ENCODE results near the gene KRTAP4-3. TPM values are rescaled to one million over a fixed set of nuclear protein-coding genes. Genes with fewer than 3 reads are reported as not detected.
A peak's percentile ranks its signal among the peaks of the same experiment; 100 is the strongest.
"Not testable (repeated sequence)": the region's sequence is repeated elsewhere in the genome, so short reads cannot be mapped to it uniquely, and the experiment has no call there.

KRTAP4-3 gene
- total RNA-seq, 1 experiment from 2014 or later, result not detected

- H3K4me1 Mint-ChIP-seq, result peaks cover 0 to 3% of the 10 kb centered on the region in 2 experiments; a peak in 1 of 4 replicates
- H2BK15ac ChIP-seq (ENCODE audit: low read depth, low read length), result no peak within 1 kb of the TSS
- no peak within 1 kb of the TSS for H3T11ph ChIP-seq (ENCODE audit: low read length)
- H3K36me3 Mint-ChIP-seq (ENCODE audit: insufficient read depth in 1 of 3, low read depth in 3 of 3), result no peaks in the 10 kb centered on the region
- H3K18ac ChIP-seq (ENCODE audit: insufficient read length, low read depth, low read length), result peak within 1 kb of the TSS; percentile 24
- H3K79me1 ChIP-seq (ENCODE audit: insufficient read depth, low read depth, low read length, poor library complexity, severe bottlenecking), result no peaks in the 10 kb centered on the region
- no peak within 1 kb of the TSS for H3K4ac ChIP-seq (ENCODE audit: low read depth, low read length)
- no peak within 1 kb of the TSS for H2BK120ac ChIP-seq (ENCODE audit: low read depth, low read length, poor library complexity, severe bottlenecking)
- no peak within 1 kb of the TSS for H4K8ac ChIP-seq (replicated peaks; ENCODE audit: insufficient read length, low read depth, low read length)
- H3K14ac ChIP-seq (ENCODE audit: insufficient read depth, low read length), result no peak within 1 kb of the TSS
- H3K9me3 Mint-ChIP-seq, result no peaks in the 10 kb centered on the region
- H3K56ac ChIP-seq (ENCODE audit: insufficient read length, low read depth, low read length), result no peak within 1 kb of the TSS
- no peak within 1 kb of the TSS for H2BK12ac ChIP-seq (ENCODE audit: insufficient read length, low read depth, low read length)
- no peak within 1 kb of the TSS for H3K4me2 ChIP-seq (ENCODE audit: insufficient read depth, insufficient read length, low read length)
- no peak for DNase-seq
- H3K27me3 Mint-ChIP-seq (ENCODE audit: low read depth), result no peaks in the 10 kb centered on the region
- no peak within 1 kb of the TSS for H2AK5ac ChIP-seq (ENCODE audit: insufficient read length, low read length)
- no peaks in the 10 kb centered on the region for H3K79me2 ChIP-seq (ENCODE audit: insufficient read depth, low read length)
- WGBS (ENCODE audit: extremely low coverage, insufficient read length, low lambda C conversion rate), result no CpG with 5 or more reads among the region's 1 CpG
- H3K27ac Mint-ChIP-seq, result no peak within 1 kb of the TSS; a peak in 1 of 7 replicates
- H3K4me1 ChIP-seq (ENCODE audit: insufficient read depth, low read length), result no peaks in the 10 kb centered on the region
- H2AFZ ChIP-seq (ENCODE audit: low read length), result no peak within 1 kb of the TSS
- no peaks in the 10 kb centered on the region for H3K9me3 ChIP-seq (ENCODE audit: control insufficient read depth, low read depth, low read length)
- H4K20me1 ChIP-seq (ENCODE audit: control insufficient read depth, insufficient read depth, insufficient read length), result no peaks in the 10 kb centered on the region
- H2BK20ac ChIP-seq (ENCODE audit: low read depth, low read length, poor library complexity, severe bottlenecking), result no peak within 1 kb of the TSS
- no peak within 1 kb of the TSS for H3K23ac ChIP-seq (ENCODE audit: insufficient read length, low read depth, low read length)
- no peaks in the 10 kb centered on the region for H3K23me2 ChIP-seq (ENCODE audit: insufficient read length, low read depth, low read length, poor library complexity, severe bottlenecking)
- no peak within 1 kb of the TSS for H4K5ac ChIP-seq (ENCODE audit: insufficient read length, low read depth, low read length)
- H4K91ac ChIP-seq (ENCODE audit: insufficient read length, low read depth, low read length), result no peak within 1 kb of the TSS
- no peak within 1 kb of the TSS for H2BK5ac ChIP-seq (ENCODE audit: insufficient read length, low read length)
- no peaks in the 10 kb centered on the region for H3K27me3 ChIP-seq (ENCODE audit: insufficient read depth, low read length)
- TF ChIP-seq, protein P1, sequence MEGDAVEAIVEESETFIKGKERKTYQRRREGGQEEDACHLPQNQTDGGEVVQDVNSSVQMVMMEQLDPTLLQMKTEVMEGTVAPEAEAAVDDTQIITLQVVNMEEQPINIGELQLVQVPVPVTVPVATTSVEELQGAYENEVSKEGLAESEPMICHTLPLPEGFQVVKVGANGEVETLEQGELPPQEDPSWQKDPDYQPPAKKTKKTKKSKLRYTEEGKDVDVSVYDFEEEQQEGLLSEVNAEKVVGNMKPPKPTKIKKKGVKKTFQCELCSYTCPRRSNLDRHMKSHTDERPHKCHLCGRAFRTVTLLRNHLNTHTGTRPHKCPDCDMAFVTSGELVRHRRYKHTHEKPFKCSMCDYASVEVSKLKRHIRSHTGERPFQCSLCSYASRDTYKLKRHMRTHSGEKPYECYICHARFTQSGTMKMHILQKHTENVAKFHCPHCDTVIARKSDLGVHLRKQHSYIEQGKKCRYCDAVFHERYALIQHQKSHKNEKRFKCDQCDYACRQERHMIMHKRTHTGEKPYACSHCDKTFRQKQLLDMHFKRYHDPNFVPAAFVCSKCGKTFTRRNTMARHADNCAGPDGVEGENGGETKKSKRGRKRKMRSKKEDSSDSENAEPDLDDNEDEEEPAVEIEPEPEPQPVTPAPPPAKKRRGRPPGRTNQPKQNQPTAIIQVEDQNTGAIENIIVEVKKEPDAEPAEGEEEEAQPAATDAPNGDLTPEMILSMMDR (conservative IDR thresholded peaks at IDR 0.05), result no peak
- H3K4me3 Mint-ChIP-seq, result no peak within 1 kb of the TSS
- H3K9ac ChIP-seq (ENCODE audit: extremely low read depth, insufficient read length, low read length), result no peak within 1 kb of the TSS
- no peak within 1 kb of the TSS for H3K27ac ChIP-seq (ENCODE audit: insufficient read length, low read depth, low read length)
These were observed 7.4 kb downstream of the KRTAP4-3 start, which contains the start of gene KRTAP4-4 for GRCh38 chr17:41160648-41161047. Gene KRTAP4-4, minus strand, starts transcription at chr17:41160748. Its CDS starts 57 bp downstream, at chr17:41160691.

- H2BK20ac ChIP-seq (ENCODE audit: low read depth, low read length, poor library complexity, severe bottlenecking); H3K4me1 Mint-ChIP-seq; H2AFZ ChIP-seq (ENCODE audit: low read length); H3K4me1 ChIP-seq (ENCODE audit: insufficient read depth, low read length); H3K27ac ChIP-seq (ENCODE audit: insufficient read length, low read depth, low read length); H3K23ac ChIP-seq (ENCODE audit: insufficient read length, low read depth, low read length); H3T11ph ChIP-seq (ENCODE audit: low read length); H3K79me2 ChIP-seq (ENCODE audit: insufficient read depth, low read length); H3K9me3 Mint-ChIP-seq; H3K79me1 ChIP-seq (ENCODE audit: insufficient read depth, low read depth, low read length, poor library complexity, severe bottlenecking); H3K27ac Mint-ChIP-seq; H4K91ac ChIP-seq (ENCODE audit: insufficient read length, low read depth, low read length); H4K5ac ChIP-seq (ENCODE audit: insufficient read length, low read depth, low read length); DNase-seq; H4K20me1 ChIP-seq (ENCODE audit: control insufficient read depth, insufficient read depth, insufficient read length); H3K9ac ChIP-seq (ENCODE audit: extremely low read depth, insufficient read length, low read length); H3K27me3 Mint-ChIP-seq (ENCODE audit: low read depth); H2BK120ac ChIP-seq (ENCODE audit: low read depth, low read length, poor library complexity, severe bottlenecking); H2BK15ac ChIP-seq (ENCODE audit: low read depth, low read length); H3K23me2 ChIP-seq (ENCODE audit: insufficient read length, low read depth, low read length, poor library complexity, severe bottlenecking); H4K8ac ChIP-seq (replicated peaks; ENCODE audit: insufficient read length, low read depth, low read length); H3K14ac ChIP-seq (ENCODE audit: insufficient read depth, low read length); H3K56ac ChIP-seq (ENCODE audit: insufficient read length, low read depth, low read length); H3K27me3 ChIP-seq (ENCODE audit: insufficient read depth, low read length); H3K36me3 Mint-ChIP-seq (ENCODE audit: insufficient read depth in 1 of 3, low read depth in 3 of 3); H3K4me2 ChIP-seq (ENCODE audit: insufficient read depth, insufficient read length, low read length); H3K4me3 Mint-ChIP-seq; H3K4ac ChIP-seq (ENCODE audit: low read depth, low read length); H3K9me3 ChIP-seq (ENCODE audit: control insufficient read depth, low read depth, low read length); H2BK12ac ChIP-seq (ENCODE audit: insufficient read length, low read depth, low read length); H2BK5ac ChIP-seq (ENCODE audit: insufficient read length, low read length); H3K18ac ChIP-seq (ENCODE audit: insufficient read length, low read depth, low read length); H2AK5ac ChIP-seq (ENCODE audit: insufficient read length, low read length): not testable (repeated sequence)
- no CpG with 5 or more reads among the region's 3 CpGs for WGBS (ENCODE audit: extremely low coverage, insufficient read length, low lambda C conversion rate)
These were observed 7.8 kb downstream of the KRTAP4-3 start for GRCh38 chr17:41160190-41160589.
